Renal cortex interstitium (tissue), 11 donors: ENCODE results near the gene NT5C3B. TPM values are rescaled to one million over a fixed set of nuclear protein-coding genes. Genes with fewer than 3 reads are reported as not detected.
"Not testable (repeated sequence)": the region's sequence is repeated elsewhere in the genome, so short reads cannot be mapped to it uniquely, and the experiment has no call there.

Experiments used
- DNase-seq, 11 donors: peaks; one replicate each; pipeline ENCODE4 v3.0.0-alpha.2; 2013; ENCODE audit warnings: low read depth in 9 of 11, low spot score in 4 of 11; ENCODE audit errors: extremely low read depth in 1 of 11
- polyA plus RNA-seq, 3 donors: library from polyadenylated mRNA; unstranded; fragments of 120-200 nt; gene quantifications; one replicate each; pipeline ENCODE4 v1.2.1, GENCODE V29; 2013; ENCODE audit not compliant: insufficient read length in 3 of 3

The NT5C3B gene
- polyA plus RNA-seq, 3 donors, result 79.5 to 95.7 (median 89.9) TPM

- DNase-seq, result no peak
Measured at GRCh38 chr17:41796121-41796895, 39.7 kb downstream of the NT5C3B start.

- DNase-seq, result no peak
Measured at GRCh38 chr17:41794540-41794975, 41.5 kb downstream of the NT5C3B start.

GRCh38 chr17:41793784-41794539 is 42.1 kb downstream of the NT5C3B start:
- no peak for DNase-seq

GRCh38 chr17:41792845-41793783 is 42.9 kb downstream of the NT5C3B start:
- no peak for DNase-seq

- no peak for DNase-seq
Measured at GRCh38 chr17:41787021-41787418, 49.0 kb downstream of the NT5C3B start.

DNA sequence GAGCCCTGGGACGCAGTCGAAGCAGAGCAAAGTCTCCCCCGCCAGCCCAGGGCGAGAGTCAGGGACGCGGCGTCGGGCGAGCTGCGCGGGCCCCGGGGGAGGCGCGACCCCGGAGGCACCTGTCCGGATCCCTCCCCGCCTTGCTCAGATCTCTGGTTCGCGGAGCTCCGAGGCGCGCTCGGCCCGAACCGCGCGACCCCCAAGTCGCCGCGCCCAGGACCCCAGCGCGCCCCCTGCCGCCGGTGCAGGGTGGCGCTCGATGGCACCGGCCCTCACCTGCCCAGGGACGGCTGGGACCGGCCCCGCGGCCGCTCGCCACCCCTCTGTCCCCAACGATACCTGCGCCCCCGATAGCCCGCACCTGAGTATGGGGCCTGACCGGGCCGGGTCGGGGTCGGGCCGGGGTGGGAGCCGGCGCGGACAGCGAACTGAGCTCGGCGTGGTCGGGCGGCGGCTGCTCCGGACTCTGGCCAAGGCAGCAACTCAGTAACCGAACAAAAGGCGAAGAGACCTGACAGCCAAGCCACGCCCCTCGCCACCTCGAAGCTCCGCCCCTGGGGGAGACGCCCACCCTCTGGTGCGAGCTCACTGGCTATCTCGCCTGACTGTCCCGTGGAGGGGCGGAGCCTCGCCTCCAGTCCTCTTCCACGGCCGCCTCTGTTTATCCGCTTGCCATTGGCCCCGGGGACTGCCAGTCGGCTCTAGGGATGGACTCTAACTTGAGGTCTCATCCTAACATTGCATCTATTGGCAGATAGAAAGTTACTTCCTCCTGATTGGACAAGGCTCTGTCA is 49.6 kb downstream of the NT5C3B start, which contains the start of gene JUP:
JUP (minus strand) TSS at position 485 of the 794 bp plus-strand sequence. CDS start 14,857 bp downstream, outside the sequence.
- peak; percentile 97 to 100 (median 99) for DNase-seq

DNA sequence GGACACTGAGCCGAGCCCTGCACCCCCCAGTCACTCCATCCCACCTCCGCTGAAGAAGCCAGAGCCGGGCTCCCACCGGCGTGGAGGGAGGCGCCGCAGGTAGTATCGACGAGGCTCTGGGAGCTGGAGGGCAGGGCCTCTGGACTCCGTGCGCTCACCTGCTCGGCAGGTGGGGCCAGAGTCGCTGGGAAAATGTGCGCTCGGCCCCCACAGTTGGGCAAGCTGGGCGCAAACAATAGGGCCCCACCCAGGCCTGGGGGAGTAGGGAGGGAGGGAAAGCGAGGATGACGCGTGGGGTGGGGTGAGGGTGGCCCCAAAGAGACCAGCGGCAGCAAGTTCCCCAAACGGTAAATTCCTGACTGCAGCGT is 50.2 kb downstream of the NT5C3B start:
- no peak for DNase-seq

GRCh38 chr17:41785091-41785858 is 50.8 kb downstream of the NT5C3B start:
- DNase-seq, result peak in 3 of 11 donors; percentile 77 to 90 (median 78)

- peak in 1 of 11 donors; percentile 73 for DNase-seq
Measured at GRCh38 chr17:41784207-41784744, 51.8 kb downstream of the NT5C3B start.

DNA sequence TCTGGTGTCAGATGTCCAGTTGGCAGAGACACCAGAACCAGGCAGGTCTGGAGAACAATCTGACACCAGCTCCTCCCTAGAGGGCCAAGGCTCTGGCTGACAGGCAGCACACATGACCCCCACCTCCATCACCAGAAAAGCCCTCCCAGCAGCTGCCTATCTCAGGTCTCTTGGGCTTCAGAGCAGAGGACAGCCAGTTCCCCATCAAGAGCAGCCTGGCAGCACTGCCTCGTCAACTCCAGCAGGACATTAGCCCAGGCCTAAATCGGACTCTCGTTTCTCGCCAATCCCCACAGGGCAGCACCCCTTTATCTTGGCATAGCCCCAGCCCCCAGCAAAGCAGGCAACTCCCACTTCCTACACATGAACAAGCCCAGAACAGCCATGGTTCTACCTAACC is 53.9 kb downstream of the NT5C3B start:
- DNase-seq, result no peak

- DNase-seq, result no peak
Measured at GRCh38 chr17:41781404-41782110, 54.5 kb downstream of the NT5C3B start.

GRCh38 chr17:41779954-41780353 is 56.1 kb downstream of the NT5C3B start:
- DNase-seq, result no peak

GRCh38 chr17:41777574-41778188 is 58.4 kb downstream of the NT5C3B start:
- DNase-seq, result peak in 4 of 11 donors; percentile 78 to 86 (median 80)

GRCh38 chr17:41777157-41777573 is 58.9 kb downstream of the NT5C3B start:
- DNase-seq, result peak in 1 of 11 donors; percentile 83

- not testable (repeated sequence) for DNase-seq
Measured at GRCh38 chr17:41776262-41776900, 59.7 kb downstream of the NT5C3B start.
